NT2/D1 (cell line): ENCODE results near the gene FZD2.

Source experiments
- DNase-seq: peaks from one replicate; pipeline ENCODE4 v3.0.0-alpha.2; 2011; ENCODE audit warnings: low read depth, low spot score
- H3K27me3 ChIP-seq: 2 replicates; pipeline ENCODE4 v1.6.0; 2011; ENCODE audit warnings: mild to moderate bottlenecking; ENCODE audit not compliant: insufficient read length, insufficient read depth
- H3K36me3 ChIP-seq: 2 replicates; pipeline ENCODE4 v1.6.1; 2011; ENCODE audit warnings: mild to moderate bottlenecking, low read length, mixed read lengths; ENCODE audit not compliant: insufficient read depth, insufficient read length
- H3K4me1 ChIP-seq: 2 replicates; pipeline ENCODE4 v1.5.1; 2011; ENCODE audit not compliant: insufficient read depth, insufficient read length
- H3K4me3 ChIP-seq: 2 replicates; pipeline ENCODE4 v1.5.1; 2011; ENCODE audit warnings: low read depth; ENCODE audit not compliant: insufficient read length
- H3K9ac ChIP-seq: 2 replicates; pipeline ENCODE4 v1.6.0; 2011; ENCODE audit warnings: low read depth; ENCODE audit not compliant: insufficient read length
- H3K9me3 ChIP-seq: 2 replicates; pipeline ENCODE4 v1.5.1; 2011; ENCODE audit warnings: mild to moderate bottlenecking, low read length; ENCODE audit not compliant: insufficient read depth
- SUZ12 ChIP-seq: IDR thresholded peaks from 2 replicates; pipeline ENCODE4 v1.6.1; 2011; ENCODE audit not compliant: insufficient read length, insufficient read depth; ENCODE audit errors: extremely low read depth
- YY1 ChIP-seq: IDR thresholded peaks from 2 replicates; pipeline ENCODE4 v1.6.1; 2011; ENCODE audit not compliant: insufficient read length, insufficient read depth
- ZNF274 ChIP-seq: IDR thresholded peaks from 2 replicates; pipeline ENCODE4 v1.6.1; 2011; ENCODE audit warnings: mild to moderate bottlenecking, low read depth, low read length

FZD2 gene

DNA sequence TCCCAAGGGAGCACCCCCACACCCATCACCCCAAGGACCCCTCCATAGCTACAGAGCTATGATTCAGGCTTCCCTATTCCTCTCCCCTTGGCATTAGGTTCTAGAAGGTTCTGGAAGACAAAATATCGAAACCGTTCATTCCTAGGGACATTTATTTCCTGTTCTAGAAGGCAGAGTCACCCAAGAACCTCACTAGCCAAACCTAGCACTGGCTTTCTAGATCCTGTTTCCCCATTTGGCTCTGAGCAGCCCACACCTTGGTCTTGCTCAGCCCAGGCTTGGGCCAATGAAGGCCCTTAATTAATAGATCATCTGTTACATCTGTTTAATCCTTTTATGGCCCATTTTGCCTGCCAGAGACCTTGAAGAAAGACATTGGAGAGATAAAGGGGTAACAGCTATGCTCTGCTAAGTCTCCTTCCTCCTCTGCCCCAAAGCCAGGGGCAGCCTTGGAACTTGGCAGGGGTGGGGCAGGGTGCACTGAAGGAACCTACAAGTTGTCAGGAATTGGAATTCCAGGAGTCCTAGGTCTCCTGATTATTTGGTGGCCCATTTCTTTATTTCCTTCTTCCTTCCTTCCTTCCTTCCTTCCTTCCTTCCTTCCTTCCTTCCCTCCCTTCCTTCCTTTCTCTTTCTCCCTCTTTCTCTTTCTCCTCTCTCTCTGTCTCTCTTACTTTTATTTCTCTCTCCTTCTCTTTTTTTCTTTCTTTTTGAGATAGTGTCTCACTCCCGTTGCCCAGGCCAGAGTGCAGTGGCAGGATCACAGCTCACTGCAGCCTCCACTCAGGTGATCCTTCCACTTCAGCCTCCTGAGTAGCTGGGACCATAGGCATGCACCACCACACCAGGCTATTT, 8.7 kb upstream of the FZD2 start:
- H3K9ac ChIP-seq, result no peak overlapping the region
- DNase-seq, result no peak
- peaks cover 33% of the 10 kb centered on the region for H3K4me1 ChIP-seq
- H3K36me3 ChIP-seq, result no peaks in the 10 kb centered on the region
- peaks cover 12% of the 10 kb centered on the region; the same call in 1 of the 2 replicates for H3K9me3 ChIP-seq
- H3K4me3 ChIP-seq, result no peak overlapping the region
- TF ChIP-seq YY1 (no peak), SUZ12 (no peak)
- peaks cover 14% of the 10 kb centered on the region for H3K27me3 ChIP-seq

DNA sequence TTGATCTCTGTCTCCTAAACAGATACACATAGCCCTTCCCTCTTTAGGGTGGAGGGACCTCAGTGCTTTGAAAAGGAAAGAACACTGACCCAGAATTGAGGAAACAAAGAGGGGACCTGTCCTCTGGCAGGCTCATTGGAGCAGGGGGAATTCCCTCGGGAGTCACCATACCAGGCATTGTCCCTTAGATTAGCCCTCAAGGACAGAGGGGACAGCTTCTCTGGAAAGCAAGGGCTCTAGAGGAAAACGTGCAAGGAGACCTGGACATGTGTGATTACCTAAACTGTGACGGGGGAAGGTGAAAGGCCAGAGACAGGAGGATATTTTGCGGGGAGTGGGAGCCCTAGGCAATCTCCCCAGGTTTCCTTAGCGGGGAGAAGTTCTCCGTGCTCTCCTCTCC, 7.6 kb upstream of the FZD2 start:
- TF ChIP-seq SUZ12 (no peak), YY1 (no peak), ZNF274 (no peak)
- Histone ChIP-seq H3K4me1 (peaks cover 26% of the 10 kb centered on the region), H3K9ac (no peak overlapping the region), H3K9me3 (peaks cover 12% of the 10 kb centered on the region; the same call in 1 of the 2 replicates), H3K36me3 (no peaks in the 10 kb centered on the region), H3K4me3 (no peak overlapping the region), H3K27me3 (peaks cover 5% of the 10 kb centered on the region)
- no peak for DNase-seq

GRCh38 chr17:44552361-44552760, 4.9 kb upstream of the FZD2 start:
- DNase-seq, result no peak
- TF ChIP-seq YY1 (no peak), ZNF274 (no peak), SUZ12 (no peak)
- no peak overlapping the region for H3K4me3 ChIP-seq
- no peaks in the 10 kb centered on the region for H3K36me3 ChIP-seq
- H3K9me3 ChIP-seq, result no peaks in the 10 kb centered on the region
- H3K9ac ChIP-seq, result no peak overlapping the region
- H3K4me1 ChIP-seq, result peaks cover 16% of the 10 kb centered on the region
- peaks cover 3% of the 10 kb centered on the region for H3K27me3 ChIP-seq

DNA sequence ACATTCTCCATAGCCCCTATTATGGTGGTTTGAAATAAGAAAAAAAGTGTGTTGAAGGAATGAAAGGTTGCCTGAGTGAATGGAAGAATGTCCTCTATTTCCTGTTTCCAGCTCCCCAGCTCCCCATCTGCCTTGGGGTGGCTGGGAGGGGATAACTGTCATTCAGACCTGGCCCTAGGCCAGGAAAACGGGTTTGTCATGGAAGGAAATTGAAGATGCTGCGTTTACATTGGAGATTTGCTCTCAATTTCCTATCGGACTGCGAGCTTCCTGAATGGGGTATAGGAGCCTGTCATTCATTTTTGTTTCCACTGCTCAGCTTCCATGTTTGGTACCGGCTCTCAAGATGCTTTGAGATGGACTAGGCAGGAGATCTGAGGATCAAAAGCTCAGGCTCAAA, 2.2 kb upstream of the FZD2 start:
- Histone ChIP-seq H3K9me3 (peaks cover 7% of the 10 kb centered on the region; the same call in 1 of the 2 replicates), H3K4me3 (no peak overlapping the region), H3K27me3 (peaks cover 3% of the 10 kb centered on the region), H3K36me3 (peaks cover 20% of the 10 kb centered on the region), H3K4me1 (peaks cover 11% of the 10 kb centered on the region), H3K9ac (peak overlapping the region; percentile 91)
- DNase-seq, result no peak
- TF ChIP-seq ZNF274 (no peak), YY1 (no peak), SUZ12 (no peak)

- peak; percentile 91 for DNase-seq
- H3K4me1 ChIP-seq, result peaks cover 11% of the 10 kb centered on the region
- H3K9ac ChIP-seq, result peak overlapping the region; percentile 91
- H3K36me3 ChIP-seq, result peaks cover 32% of the 10 kb centered on the region
- H3K9me3 ChIP-seq, result peaks cover 7% of the 10 kb centered on the region; the same call in 1 of the 2 replicates
- H3K27me3 ChIP-seq, result no peaks in the 10 kb centered on the region
- TF ChIP-seq SUZ12 (no peak), YY1 (no peak), ZNF274 (no peak)
- H3K4me3 ChIP-seq, result peak overlapping the region; percentile 58
Observed at GRCh38 chr17:44556166-44556831, 985 bp upstream of the FZD2 start.

DNA sequence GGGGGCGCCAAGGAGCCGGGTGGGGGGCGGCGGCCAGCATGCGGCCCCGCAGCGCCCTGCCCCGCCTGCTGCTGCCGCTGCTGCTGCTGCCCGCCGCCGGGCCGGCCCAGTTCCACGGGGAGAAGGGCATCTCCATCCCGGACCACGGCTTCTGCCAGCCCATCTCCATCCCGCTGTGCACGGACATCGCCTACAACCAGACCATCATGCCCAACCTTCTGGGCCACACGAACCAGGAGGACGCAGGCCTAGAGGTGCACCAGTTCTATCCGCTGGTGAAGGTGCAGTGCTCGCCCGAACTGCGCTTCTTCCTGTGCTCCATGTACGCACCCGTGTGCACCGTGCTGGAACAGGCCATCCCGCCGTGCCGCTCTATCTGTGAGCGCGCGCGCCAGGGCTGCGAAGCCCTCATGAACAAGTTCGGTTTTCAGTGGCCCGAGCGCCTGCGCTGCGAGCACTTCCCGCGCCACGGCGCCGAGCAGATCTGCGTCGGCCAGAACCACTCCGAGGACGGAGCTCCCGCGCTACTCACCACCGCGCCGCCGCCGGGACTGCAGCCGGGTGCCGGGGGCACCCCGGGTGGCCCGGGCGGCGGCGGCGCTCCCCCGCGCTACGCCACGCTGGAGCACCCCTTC, 484 bp downstream of the FZD2 start:
- Histone ChIP-seq H3K9ac (peak overlapping the region; percentile 96), H3K4me1 (peaks cover 11% of the 10 kb centered on the region), H3K9me3 (peaks cover 7% of the 10 kb centered on the region; the same call in 1 of the 2 replicates), H3K27me3 (no peaks in the 10 kb centered on the region), H3K36me3 (peaks cover 40% of the 10 kb centered on the region), H3K4me3 (peak overlapping the region; percentile 79)
- no peak for TF ChIP-seq YY1
- no peak for TF ChIP-seq ZNF274
- no peak for DNase-seq

GRCh38 chr17:44558334-44558709, 1.0 kb downstream of the FZD2 start:
- peak overlapping the region; percentile 96 for H3K9ac ChIP-seq

More at GRCh38 chr17:44558334-44558709, 1.0 kb downstream of the FZD2 start:
- Histone ChIP-seq H3K4me3 (peak overlapping the region; percentile 79), H3K9me3 (peaks cover 7% of the 10 kb centered on the region; the same call in 1 of the 2 replicates), H3K4me1 (peaks cover 11% of the 10 kb centered on the region), H3K36me3 (peaks cover 40% of the 10 kb centered on the region), H3K27me3 (no peaks in the 10 kb centered on the region)
- no peak for TF ChIP-seq ZNF274
- TF ChIP-seq YY1, result no peak
- TF ChIP-seq SUZ12, result no peak
- no peak for DNase-seq
